ENCODE results near the gene APLP1.

- TF ChIP-seq CTCF (IDR thresholded peaks at IDR 0.05) (no peak), POLR2A (IDR thresholded peaks at IDR 0.05) (no peak)
These were observed 17.5 kb downstream of the APLP1 start for GRCh38 chr19:35885904-35886303.

Measured in lower leg skin (tissue), 3 donors.